GM23248 (cell line): Measurements from ENCODE around the gene CD19. TPM values are rescaled to one million over a fixed set of nuclear protein-coding genes. Genes with fewer than 3 reads are reported as not detected.
"Not testable (repeated sequence)": the region's sequence is repeated elsewhere in the genome, so short reads cannot be mapped to it uniquely, and the experiment has no call there.

Experiments used
- DNase-seq: peaks from one replicate; pipeline ENCODE4 v3.0.0-alpha.2; 2015
- H2AFZ ChIP-seq: fragments of 200-600 bp; sonication (generic); 2 replicates; pipeline ENCODE4 v1.6.1; 2016; ENCODE audit warnings: antibody characterized with exemption
- H3F3A ChIP-seq: fragments of 200-600 bp; sonication (generic); 2 replicates; pipeline ENCODE4 v1.6.1; 2016; ENCODE audit warnings: mild to moderate bottlenecking, antibody characterized with exemption, mixed run types; ENCODE audit not compliant: insufficient read depth
- H3K27ac ChIP-seq: fragments of 200-600 bp; sonication (generic); 2 replicates; pipeline ENCODE4 v1.5.1; 2016; ENCODE audit warnings: mild to moderate bottlenecking
- H3K27me3 ChIP-seq: fragments of 200-600 bp; sonication (generic); replicated peaks from 2 replicates; pipeline ENCODE4 v1.6.1; 2016; ENCODE audit warnings: mild to moderate bottlenecking; ENCODE audit not compliant: insufficient read depth
- H3K36me3 ChIP-seq: fragments of 200-600 bp; sonication (generic); 2 replicates; pipeline ENCODE4 v1.6.1; 2016; ENCODE audit warnings: low read depth, mild to moderate bottlenecking
- H3K4me1 ChIP-seq: fragments of 200-600 bp; sonication (generic); 2 replicates; pipeline ENCODE4 v1.6.1; 2016; ENCODE audit warnings: mild to moderate bottlenecking; ENCODE audit not compliant: insufficient read depth
- H3K4me2 ChIP-seq: fragments of 200-600 bp; sonication (generic); one replicate; pipeline ENCODE4 v1.6.1; 2016; ENCODE audit warnings: mild to moderate bottlenecking; ENCODE audit not compliant: unreplicated experiment
- H3K4me3 ChIP-seq: fragments of 200-600 bp; sonication (generic); 2 replicates; pipeline ENCODE4 v1.5.1; 2016; ENCODE audit warnings: mild to moderate bottlenecking
- H3K79me2 ChIP-seq: fragments of 200-600 bp; sonication (generic); 2 replicates; pipeline ENCODE4 v1.6.1; 2016; ENCODE audit warnings: mild to moderate bottlenecking; ENCODE audit not compliant: insufficient read depth
- H3K9ac ChIP-seq: fragments of 200-600 bp; sonication (generic); 2 replicates; pipeline ENCODE4 v1.6.1; 2016; ENCODE audit warnings: mild to moderate bottlenecking
- H3K9me2 ChIP-seq: fragments of 200-600 bp; sonication (generic); 2 replicates; pipeline ENCODE4 v1.6.1; 2016; ENCODE audit warnings: mixed run types, mild to moderate bottlenecking, moderate library complexity; ENCODE audit not compliant: insufficient read depth
- H3K9me3 ChIP-seq: fragments of 200-600 bp; sonication (generic); one replicate; pipeline ENCODE4 v1.6.1; 2017; ENCODE audit warnings: low read depth
- H4K20me1 ChIP-seq: fragments of 200-600 bp; sonication (generic); 2 replicates; pipeline ENCODE4 v1.6.0; 2016; ENCODE audit not compliant: insufficient read depth
- EZH2 ChIP-seq: fragments of 200-600 bp; sonication (generic); IDR thresholded peaks from 2 replicates; pipeline ENCODE4 v1.6.1; 2018; ENCODE audit warnings: antibody characterized with exemption, mild to moderate bottlenecking; ENCODE audit not compliant: insufficient read depth, poor library complexity, severe bottlenecking
- EZH2phosphoT487 ChIP-seq: fragments of 200-600 bp; sonication (generic); IDR thresholded peaks from 2 replicates; pipeline ENCODE4 v1.6.1; 2018; ENCODE audit warnings: antibody characterized with exemption, moderate library complexity, mild to moderate bottlenecking, low read depth; ENCODE audit not compliant: insufficient read depth
- WGBS, 2 experiments: methylation state at CpG; one replicate each; pipeline ENCODE4 v1.1.6; 2015 to 2017; ENCODE audit warnings: low lambda C conversion rate in 2 of 2, low coverage in 1 of 2; ENCODE audit errors: missing lambda C conversion rate in 2 of 2; 5-methylcytosine and 5-hydroxymethylcytosine counted together
- in situ Hi-C: fragments of 300-500 bp; cut with MboI; formaldehyde crosslinking; loops from 2 replicates; pipeline ENCODE4 v1.15.0; 2020
- polyA plus RNA-seq: library from polyadenylated mRNA; unstranded; fragments of >200 nt; fragmentation: Nextera tagmentation; extraction: Ambion mirVana; gene quantifications from 2 replicates; pipeline ENCODE4 v1.2.1, GENCODE V29; 2016
- total RNA-seq: library from RNA; depleted of rRNA; stranded (reverse); fragments of >200 nt; shearing (Covaris generic); gene quantifications from 2 replicates; pipeline ENCODE4 v1.2.3, GENCODE V29; 2014

The CD19 gene
- total and polyA plus RNA-seq, 2 experiments from 2014 or later = not detected

DNA sequence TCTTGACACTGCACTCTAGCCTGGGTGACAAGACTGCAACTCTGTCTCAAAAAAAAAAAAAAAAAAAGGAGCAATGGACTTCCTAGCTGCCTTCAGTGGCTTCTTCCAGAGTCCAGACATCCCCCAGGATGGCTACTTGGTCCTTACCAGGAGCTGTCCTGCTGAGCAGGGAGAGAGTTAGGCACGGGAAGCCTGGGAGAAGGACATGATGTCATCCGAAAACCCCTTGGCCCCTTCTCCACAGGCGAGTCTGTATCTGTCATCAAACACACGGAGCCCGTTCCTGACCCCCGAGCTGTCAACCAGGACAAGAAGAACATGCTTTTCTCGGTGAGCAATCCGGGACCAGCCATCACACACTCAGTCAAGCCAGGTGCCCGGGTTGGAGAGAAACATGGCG, 44.8 kb upstream of the CD19 start:
- H3K4me1 ChIP-seq = no peaks in the 10 kb centered on the region
- H3F3A ChIP-seq = no peaks in the 10 kb centered on the region
- no peaks in the 10 kb centered on the region for H3K79me2 ChIP-seq
- no peak overlapping the region for H3K27ac ChIP-seq
- no peak overlapping the region for H3K9ac ChIP-seq
- TF ChIP-seq EZH2 (no peak), EZH2phosphoT487 (no peak)
- no peaks in the 10 kb centered on the region for H4K20me1 ChIP-seq
- DNase-seq = no peak
- in situ Hi-C loops = no loop called here
- H3K4me3 ChIP-seq = no peak overlapping the region
- no peaks in the 10 kb centered on the region for H3K36me3 ChIP-seq
- no peaks in the 10 kb centered on the region for H3K9me2 ChIP-seq
- H3K4me2 ChIP-seq = no peak overlapping the region
- 55 to 68% methylated on average over 10 of the region's 10 CpGs for WGBS, 2 experiments
- no peak overlapping the region for H2AFZ ChIP-seq
- H3K9me3 ChIP-seq = no peaks in the 10 kb centered on the region
- H3K27me3 ChIP-seq = no peaks in the 10 kb centered on the region

- not testable (repeated sequence) for H2AFZ ChIP-seq, H3F3A ChIP-seq, H3K27me3 ChIP-seq, H4K20me1 ChIP-seq, H3K4me2 ChIP-seq, H3K9ac ChIP-seq, DNase-seq, H3K4me3 ChIP-seq, H3K9me2 ChIP-seq, H3K9me3 ChIP-seq, H3K4me1 ChIP-seq, H3K79me2 ChIP-seq, H3K36me3 ChIP-seq, H3K27ac ChIP-seq
- WGBS, 2 experiments = 89 to 91% methylated on average over 5 of the region's 5 CpGs
- in situ Hi-C loops = loop anchor here (5.0 kb wide), 1 partner anchor 52 kb away; no protein-coding TSS in a partner anchor
Observed at GRCh38 chr16:28890355-28890754, 41.4 kb upstream of the CD19 start.

- Histone ChIP-seq H3K4me3 (no peak overlapping the region), H3K4me1 (no peaks in the 10 kb centered on the region), H4K20me1 (no peaks in the 10 kb centered on the region), H3K79me2 (no peaks in the 10 kb centered on the region), H3K9me2 (no peaks in the 10 kb centered on the region), H3K4me2 (no peak overlapping the region), H2AFZ (no peak overlapping the region), H3K27me3 (no peaks in the 10 kb centered on the region), H3F3A (no peaks in the 10 kb centered on the region), H3K9ac (no peak overlapping the region), H3K36me3 (no peaks in the 10 kb centered on the region), H3K27ac (no peak overlapping the region), H3K9me3 (no peaks in the 10 kb centered on the region)
- no peak for DNase-seq
- in situ Hi-C loops = loop anchor here (5.0 kb wide), 1 partner anchor 50 kb away; no protein-coding TSS in a partner anchor
- TF ChIP-seq EZH2phosphoT487 (no peak), EZH2 (no peak)
- 74 to 76% methylated on average over 14 of the region's 14 CpGs for WGBS, 2 experiments
Observed at GRCh38 chr16:28891964-28892890, 39.5 kb upstream of the CD19 start.

DNA sequence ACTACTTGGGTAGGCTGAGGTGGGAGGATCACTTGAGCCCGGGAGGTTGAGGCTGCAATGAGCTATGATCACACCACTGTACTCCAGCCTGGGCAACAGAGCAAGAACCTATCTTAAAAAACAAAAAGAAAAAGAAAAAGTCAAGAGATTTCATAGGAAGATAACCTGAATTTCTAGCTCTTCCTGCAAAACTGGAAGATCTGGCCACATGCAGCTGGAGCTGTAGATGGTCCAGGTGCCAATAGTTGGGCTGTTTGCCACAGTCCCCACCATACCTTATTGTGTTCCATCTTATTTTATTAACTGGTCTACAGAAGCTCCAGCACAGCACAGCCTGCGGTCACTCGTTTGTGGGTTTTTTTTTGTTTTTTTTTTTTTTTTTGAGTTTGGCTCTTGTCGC, 38.5 kb upstream of the CD19 start:
- no peaks in the 10 kb centered on the region for H3K27me3 ChIP-seq
- H3K79me2 ChIP-seq = no peaks in the 10 kb centered on the region
- TF ChIP-seq EZH2phosphoT487 (no peak), EZH2 (no peak)
- H2AFZ ChIP-seq = no peak overlapping the region
- no peak for DNase-seq
- H3K36me3 ChIP-seq = no peaks in the 10 kb centered on the region
- in situ Hi-C loops = loop anchor here (5.0 kb wide), 1 partner anchor 49 kb away; no protein-coding TSS in a partner anchor
- H3K27ac ChIP-seq = no peak overlapping the region
- H3K4me1 ChIP-seq = no peaks in the 10 kb centered on the region
- H4K20me1 ChIP-seq = no peaks in the 10 kb centered on the region
- WGBS, 2 experiments = 88 to 100% methylated on average over 4 of the region's 4 CpGs
- H3K9me3 ChIP-seq = no peaks in the 10 kb centered on the region
- no peak overlapping the region for H3K4me2 ChIP-seq
- no peak overlapping the region for H3K4me3 ChIP-seq
- no peak overlapping the region for H3K9ac ChIP-seq
- no peaks in the 10 kb centered on the region for H3K9me2 ChIP-seq
- no peaks in the 10 kb centered on the region for H3F3A ChIP-seq
